Nephron (organoid): ENCODE measurements around the gene ALG10B.
"Not testable (repeated sequence)": the region's sequence is repeated elsewhere in the genome, so short reads cannot be mapped to it uniquely, and the experiment has no call there.

Experiments
- H3K27ac Mint-ChIP-seq, 3 experiments: 2 replicates each; pipeline ENCODE4 v1.8.0; 2020; ENCODE audit warnings: mixed read lengths in 3 of 3, mild to moderate bottlenecking in 2 of 3, moderate library complexity in 1 of 3
- H3K27me3 Mint-ChIP-seq: 2 replicates; pipeline ENCODE4 v1.8.0; 2021; ENCODE audit warnings: low read depth, mild to moderate bottlenecking, moderate library complexity, mixed read lengths
- H3K36me3 Mint-ChIP-seq: 2 replicates; pipeline ENCODE4 v1.8.0; 2020; ENCODE audit warnings: low read depth, mixed read lengths
- H3K4me1 Mint-ChIP-seq: 2 replicates; pipeline ENCODE4 v1.8.0; 2020; ENCODE audit warnings: mixed read lengths
- H3K4me3 Mint-ChIP-seq, 3 experiments: 2 replicates each; pipeline ENCODE4 v1.8.0; 2020; ENCODE audit warnings: mild to moderate bottlenecking in 3 of 3, mixed read lengths in 3 of 3, moderate library complexity in 2 of 3
- H3K9me3 Mint-ChIP-seq: 2 replicates; pipeline ENCODE4 v1.8.0; 2020; ENCODE audit warnings: mixed read lengths
- TF ChIP-seq, protein P1 (sequence below), 3 experiments: fragments of 200-600 bp; sonication (generic); IDR thresholded peaks; one replicate each; pipeline ENCODE4 v1.5.0; 2021; ENCODE audit warnings: antibody characterized with exemption in 3 of 3; ENCODE audit not compliant: unreplicated experiment in 3 of 3

ALG10B gene

DNA sequence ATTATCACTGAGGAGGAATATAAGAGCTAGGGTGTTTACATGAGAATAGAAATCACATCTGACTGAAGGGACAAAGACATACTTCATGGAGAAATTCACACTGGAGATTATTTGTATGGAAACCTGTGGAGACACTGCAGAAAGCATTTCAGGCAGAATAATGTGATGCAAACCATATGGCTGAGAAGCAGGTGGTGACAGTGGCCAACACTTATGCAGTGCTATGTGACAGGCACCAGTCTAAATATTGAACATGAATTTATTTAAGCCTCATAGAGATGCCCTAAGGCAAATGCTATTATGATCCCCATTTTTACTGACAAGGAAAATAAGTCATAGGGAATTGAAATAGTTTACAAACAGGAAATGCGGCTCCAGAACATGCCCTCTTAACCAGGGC lies 16.2 kb downstream of the ALG10B start:
- Mint-ChIP-seq H3K36me3 (peaks cover 9% of the 10 kb centered on the region), H3K4me3 (no peak overlapping the region), H3K4me1 (no peaks in the 10 kb centered on the region), H3K9me3 (no peaks in the 10 kb centered on the region), H3K27ac (no peak overlapping the region), H3K27me3 (no peaks in the 10 kb centered on the region)
- TF ChIP-seq, protein P1, sequence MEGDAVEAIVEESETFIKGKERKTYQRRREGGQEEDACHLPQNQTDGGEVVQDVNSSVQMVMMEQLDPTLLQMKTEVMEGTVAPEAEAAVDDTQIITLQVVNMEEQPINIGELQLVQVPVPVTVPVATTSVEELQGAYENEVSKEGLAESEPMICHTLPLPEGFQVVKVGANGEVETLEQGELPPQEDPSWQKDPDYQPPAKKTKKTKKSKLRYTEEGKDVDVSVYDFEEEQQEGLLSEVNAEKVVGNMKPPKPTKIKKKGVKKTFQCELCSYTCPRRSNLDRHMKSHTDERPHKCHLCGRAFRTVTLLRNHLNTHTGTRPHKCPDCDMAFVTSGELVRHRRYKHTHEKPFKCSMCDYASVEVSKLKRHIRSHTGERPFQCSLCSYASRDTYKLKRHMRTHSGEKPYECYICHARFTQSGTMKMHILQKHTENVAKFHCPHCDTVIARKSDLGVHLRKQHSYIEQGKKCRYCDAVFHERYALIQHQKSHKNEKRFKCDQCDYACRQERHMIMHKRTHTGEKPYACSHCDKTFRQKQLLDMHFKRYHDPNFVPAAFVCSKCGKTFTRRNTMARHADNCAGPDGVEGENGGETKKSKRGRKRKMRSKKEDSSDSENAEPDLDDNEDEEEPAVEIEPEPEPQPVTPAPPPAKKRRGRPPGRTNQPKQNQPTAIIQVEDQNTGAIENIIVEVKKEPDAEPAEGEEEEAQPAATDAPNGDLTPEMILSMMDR (IDR thresholded peaks at IDR 0.05; ENCODE audit: unreplicated experiment in 3 of 3) = no peak

DNA sequence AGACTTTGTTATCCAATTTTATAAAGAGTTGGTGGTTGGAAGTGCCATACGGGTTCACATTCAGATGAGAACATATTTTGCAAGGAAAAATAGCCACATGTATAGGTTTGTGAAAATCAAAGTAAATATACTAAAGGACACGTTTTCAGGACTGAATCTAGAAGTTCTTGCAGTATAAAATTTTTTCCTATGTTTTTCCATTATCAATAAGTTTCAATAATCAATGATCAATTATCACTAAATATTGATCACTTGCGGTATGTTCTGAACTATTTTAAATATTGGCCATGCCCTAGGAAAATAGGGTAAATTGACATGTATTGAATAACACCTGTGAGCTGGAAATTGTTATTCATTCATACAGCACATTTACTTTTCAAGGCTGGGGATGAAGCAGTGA lies 25.9 kb downstream of the ALG10B start:
- no peaks in the 10 kb centered on the region for H3K27me3 Mint-ChIP-seq
- H3K4me3 Mint-ChIP-seq = no peak overlapping the region
- no peaks in the 10 kb centered on the region for H3K4me1 Mint-ChIP-seq
- TF ChIP-seq, protein P1 (IDR thresholded peaks at IDR 0.05; ENCODE audit: unreplicated experiment in 3 of 3) = no peak
- H3K9me3 Mint-ChIP-seq = peaks cover 24% of the 10 kb centered on the region
- H3K27ac Mint-ChIP-seq = no peak overlapping the region
- no peaks in the 10 kb centered on the region for H3K36me3 Mint-ChIP-seq

DNA sequence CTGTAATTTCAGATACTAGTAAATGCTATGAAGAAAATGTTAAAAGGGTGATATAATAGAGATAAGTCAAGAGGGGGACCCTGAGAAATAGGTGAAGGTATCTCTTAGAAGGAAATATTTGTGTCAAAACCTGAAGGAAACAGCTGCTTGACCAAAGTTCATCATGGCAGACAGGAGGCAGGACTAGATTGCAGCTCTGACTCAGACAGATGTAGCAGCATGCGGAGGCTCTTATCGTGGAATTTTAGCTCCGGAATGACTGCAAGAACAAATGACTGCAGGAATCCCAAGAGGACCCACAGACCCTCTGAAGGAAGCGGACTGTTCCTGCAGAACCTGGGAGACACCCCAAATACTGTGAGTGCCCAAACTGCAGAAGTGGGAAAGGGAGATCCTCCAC lies 26.7 kb downstream of the ALG10B start:
- H3K27ac Mint-ChIP-seq, H3K27me3 Mint-ChIP-seq, H3K36me3 Mint-ChIP-seq, H3K4me1 Mint-ChIP-seq, H3K4me3 Mint-ChIP-seq: not testable (repeated sequence)
- H3K9me3 Mint-ChIP-seq = peaks cover 24% of the 10 kb centered on the region

DNA sequence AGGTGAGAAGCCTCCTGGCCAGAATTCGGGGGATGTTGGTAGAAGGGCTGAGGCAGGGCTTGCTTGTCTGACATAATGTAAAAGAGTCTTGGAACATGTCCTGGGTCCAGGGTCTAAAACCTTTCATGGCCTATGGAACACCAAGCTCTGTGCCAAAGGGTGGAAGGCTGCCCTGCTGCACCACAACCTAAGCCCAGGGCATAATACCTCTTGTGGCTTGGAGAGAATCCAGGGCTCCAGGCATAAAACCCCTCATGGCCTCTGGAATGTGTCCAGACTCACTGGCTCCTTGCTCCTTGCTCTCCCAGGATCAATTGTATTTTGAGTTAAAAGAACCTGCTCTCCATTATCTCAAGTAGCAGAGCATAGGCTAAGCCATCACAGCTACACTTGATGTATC lies 27.3 kb downstream of the ALG10B start:
- H3K4me3 Mint-ChIP-seq, H3K27me3 Mint-ChIP-seq, H3K36me3 Mint-ChIP-seq, H3K4me1 Mint-ChIP-seq, H3K27ac Mint-ChIP-seq: not testable (repeated sequence)
- peaks cover 29% of the 10 kb centered on the region for H3K9me3 Mint-ChIP-seq

DNA sequence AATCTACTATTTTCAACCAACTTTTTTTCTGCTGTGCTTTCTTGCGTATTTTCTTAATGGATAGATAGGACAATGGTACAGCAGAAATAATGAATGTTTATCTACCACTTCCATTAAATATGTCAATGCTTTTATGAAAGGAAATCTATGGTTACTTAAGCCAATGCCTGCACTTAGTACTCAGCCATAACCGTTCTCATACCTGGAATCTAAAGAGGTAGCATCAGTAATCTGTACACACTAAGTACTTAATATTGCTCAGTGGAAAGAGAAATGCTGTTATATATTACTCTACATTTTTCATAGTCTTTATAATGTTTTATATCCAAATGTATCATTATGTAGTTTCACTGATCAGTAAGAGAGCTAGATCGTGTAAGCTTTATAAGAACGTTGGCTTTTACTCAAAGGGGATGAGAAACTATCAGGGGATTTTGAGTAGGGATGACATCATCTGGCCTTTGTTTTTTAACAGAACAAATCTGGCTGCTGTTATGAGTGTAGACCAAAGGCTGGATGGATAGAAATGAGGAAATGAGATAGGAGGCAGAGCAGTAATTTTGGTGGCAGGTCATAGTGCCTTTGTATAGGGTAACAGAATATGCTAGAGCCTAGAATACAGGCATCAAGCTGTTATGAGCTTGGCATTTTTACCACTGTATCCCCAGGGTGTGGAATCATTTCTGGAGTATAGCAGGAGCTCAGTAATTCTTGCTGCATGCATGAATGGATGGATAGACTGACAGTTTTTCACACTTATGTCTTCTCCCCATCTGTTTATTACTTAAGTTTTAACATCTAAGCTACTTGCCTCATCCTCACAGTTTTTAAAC lies 34.0 kb downstream of the ALG10B start:
- Mint-ChIP-seq H3K4me3 (no peak overlapping the region), H3K36me3 (no peaks in the 10 kb centered on the region), H3K27ac (no peak overlapping the region), H3K9me3 (peaks cover 17% of the 10 kb centered on the region), H3K27me3 (no peaks in the 10 kb centered on the region), H3K4me1 (no peaks in the 10 kb centered on the region)
- TF ChIP-seq, protein P1 (IDR thresholded peaks at IDR 0.05; ENCODE audit: unreplicated experiment in 3 of 3) = no peak

DNA sequence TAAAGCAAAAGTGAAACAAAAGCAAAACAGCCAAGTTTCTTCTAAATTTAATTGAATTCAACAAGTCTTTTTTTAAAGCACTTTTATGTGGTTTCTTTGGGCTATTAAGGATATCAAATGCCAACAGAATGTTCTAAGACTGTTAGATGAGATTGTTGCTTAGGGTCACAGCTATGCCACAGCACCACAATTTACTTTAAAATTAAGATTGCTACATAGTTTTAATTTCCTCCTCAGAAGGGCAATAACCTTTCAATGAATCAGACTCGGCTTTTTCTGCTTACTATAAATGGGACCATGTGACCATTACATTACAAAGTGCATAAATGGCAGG lies 34.6 kb downstream of the ALG10B start:
- H3K9me3 Mint-ChIP-seq = peaks cover 13% of the 10 kb centered on the region

DNA sequence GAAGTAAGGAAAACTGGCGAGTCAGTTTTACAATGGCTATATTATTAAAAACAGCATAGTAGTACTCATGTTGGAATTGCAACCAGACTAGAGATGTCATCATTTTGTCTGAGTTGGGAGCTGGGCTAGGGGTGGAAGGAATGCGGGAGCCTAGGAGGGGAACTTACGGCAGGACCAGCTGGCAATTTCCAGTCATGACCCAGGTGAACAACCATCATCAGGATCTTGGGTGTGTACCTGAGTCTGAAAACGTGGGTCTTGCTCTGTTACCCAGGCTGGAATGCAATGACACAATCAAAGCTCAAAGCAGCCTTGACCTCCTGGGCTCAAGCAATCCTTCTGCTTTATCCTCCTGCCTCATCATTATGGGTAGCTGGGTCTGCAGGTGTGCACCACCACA lies 50.9 kb downstream of the ALG10B start:
- Mint-ChIP-seq H3K4me1 (no peaks in the 10 kb centered on the region), H3K4me3 (no peak overlapping the region), H3K9me3 (no peaks in the 10 kb centered on the region), H3K27ac (no peak overlapping the region), H3K36me3 (no peaks in the 10 kb centered on the region), H3K27me3 (no peaks in the 10 kb centered on the region)
- TF ChIP-seq, protein P1 (IDR thresholded peaks at IDR 0.05; ENCODE audit: unreplicated experiment in 3 of 3) = no peak

More for the DNA sequence above, 34.6 kb downstream of the ALG10B start:
- H3K4me3 Mint-ChIP-seq, H3K27me3 Mint-ChIP-seq, H3K36me3 Mint-ChIP-seq, H3K27ac Mint-ChIP-seq, H3K4me1 Mint-ChIP-seq: not testable (repeated sequence)
